ENCODE data around the gene RASSF1. TPM values are rescaled to one million over a fixed set of nuclear protein-coding genes. Genes with fewer than 3 reads are reported as not detected.

RASSF1 gene
- total and polyA plus RNA-seq, 2 of the 13 experiments (the other 11 are each of a cell fraction or from before 2014, with no cell fraction given) = 10.2 to 27.5 TPM

DNA sequence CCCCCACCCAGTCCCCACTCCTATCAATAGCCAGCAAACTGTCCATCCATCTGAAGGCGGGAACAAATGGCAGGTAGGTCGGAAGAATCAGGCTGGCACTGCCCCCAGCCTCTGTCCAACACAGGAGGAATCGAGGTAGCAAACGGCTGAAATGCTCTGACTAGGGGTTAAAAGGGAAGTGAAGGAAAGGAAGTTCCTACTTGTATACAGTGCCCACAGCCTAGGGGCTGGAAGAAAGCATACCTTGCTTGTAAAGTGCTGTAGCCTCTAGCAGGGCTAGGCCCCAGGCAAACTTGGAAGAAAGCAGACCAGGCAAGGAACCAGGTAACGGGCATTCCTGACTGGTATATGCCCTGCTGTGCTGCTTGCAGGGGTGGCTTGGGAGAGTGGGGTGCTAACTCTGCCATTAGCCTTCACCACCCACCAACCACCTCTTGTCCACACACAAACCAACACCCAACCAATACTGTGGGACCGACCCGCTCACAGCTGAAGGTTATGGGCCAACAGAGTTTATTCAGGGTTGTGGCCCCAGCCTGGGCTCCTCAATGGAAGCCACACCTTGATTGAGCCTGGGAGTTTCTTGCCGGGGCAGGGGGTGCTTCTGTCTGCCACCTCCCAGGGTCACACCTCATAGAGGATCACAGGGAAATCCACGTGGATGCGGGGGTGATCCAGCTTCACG lies 15.0 kb downstream of the RASSF1 start:
- intact Hi-C loops (cut with micrococcal nuclease; ENCODE audit: unreplicated experiment) = no loop called here
- H3K4me3 ChIP-seq (replicated peaks in 1 of 3; ENCODE audit: insufficient read depth in 1 of 3, low read depth in 2 of 3, low read length in 3 of 3) = no peak overlapping the region
- no peak overlapping the region for H3K4me2 ChIP-seq (ENCODE audit: low read depth, low read length)
- TF ChIP-seq AGO2 (optimal IDR thresholded peaks at IDR 0.05; ENCODE audit: low read depth, low read length) (peak; percentile 26), ZNF775 (CRISPR knock-in tag; IDR thresholded peaks at IDR 0.05; ENCODE audit: borderline replicate concordance) (no peak)
- ATAC-seq = no peak
- POLR2A ChIA-PET = interaction anchor here (0.5 to 13.0 kb wide), 3 partner anchors 11 to 25 kb away, joined by 4 to 222 read pairs (median 58); partner anchors contain the start of genes HYAL1, HYAL3 and NAA80
- DNase-seq (ENCODE audit: low spot score) = no peak
- H3K27ac ChIP-seq (ENCODE audit: extremely low read length, insufficient read depth, low read length) = no peak overlapping the region
- H3K79me2 ChIP-seq (ENCODE audit: insufficient read depth, low read length) = peaks cover 16% of the 10 kb centered on the region
- H4K20me1 ChIP-seq (ENCODE audit: insufficient read depth, low read length) = no peaks in the 10 kb centered on the region
- peaks cover 5 to 23% of the 10 kb centered on the region in 2 experiments for H3K36me3 ChIP-seq (replicated peaks in 1 of 2; ENCODE audit: control insufficient read depth in 1 of 2, insufficient read depth in 2 of 2, low read length in 2 of 2)
- no peak overlapping the region for H2AFZ ChIP-seq (ENCODE audit: low read length)
- WGBS (ENCODE audit: low lambda C conversion rate) = 90% methylated on average over 6 of the region's 11 CpGs
- BruUV-seq (replicated peaks) = no TSS peak
- H3K4me1 ChIP-seq (ENCODE audit: insufficient read depth, low read length) = peaks cover 60% of the 10 kb centered on the region
- H3K9ac ChIP-seq (ENCODE audit: insufficient read depth, low read depth, low read length) = no peak overlapping the region
- CTCF ChIA-PET (ENCODE audit: low intra/inter-chr PET ratio, low total read pairs) = no interaction called here
- H3K27me3 ChIP-seq (ENCODE audit: control insufficient read depth in 1 of 2, insufficient read depth in 2 of 2, low read length in 2 of 2) = no peaks in the 10 kb centered on the region; a peak in 1 of 5 replicates
- no peaks in the 10 kb centered on the region for H3K9me3 ChIP-seq (ENCODE audit: low read length)
- in situ Hi-C loops (cut with HindIII; ENCODE audit: extremely low pct_ligation_motif_present, low pct_unique_long_range_greater_than_20kb) = no loop called here
- FAIRE-seq = no peak

DNA sequence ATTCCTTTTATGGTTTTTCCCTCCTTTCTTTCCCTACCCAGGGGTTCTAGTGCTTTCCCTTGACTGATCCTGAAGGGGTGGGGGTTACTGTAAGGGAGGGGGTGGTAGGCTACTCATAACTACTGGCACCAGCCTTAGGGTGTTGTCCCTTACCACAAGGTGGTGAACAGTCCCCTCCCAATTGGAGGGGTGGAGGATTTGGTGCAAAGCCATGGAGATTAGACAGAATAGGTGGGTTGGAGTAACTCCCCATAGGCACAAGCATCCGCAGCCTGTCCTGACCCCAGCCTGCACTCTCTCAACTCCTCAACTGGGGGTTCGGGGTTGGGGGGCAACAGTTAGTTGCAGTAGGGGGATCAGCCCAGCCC lies 15.5 kb downstream of the RASSF1 start:
- Histone ChIP-seq H3K9me3 (ENCODE audit: low read length) (no peaks in the 10 kb centered on the region), H3K36me3 (replicated peaks in 1 of 2; ENCODE audit: control insufficient read depth in 1 of 2, insufficient read depth in 2 of 2, low read length in 2 of 2) (peaks cover 1 to 17% of the 10 kb centered on the region in 2 experiments), H2AFZ (ENCODE audit: low read length) (no peak overlapping the region), H4K20me1 (ENCODE audit: insufficient read depth, low read length) (no peaks in the 10 kb centered on the region), H3K79me2 (ENCODE audit: insufficient read depth, low read length) (peaks cover 21% of the 10 kb centered on the region), H3K9ac (ENCODE audit: insufficient read depth, low read depth, low read length) (no peak overlapping the region), H3K27ac (ENCODE audit: extremely low read length, insufficient read depth, low read length) (no peak overlapping the region), H3K4me3 (replicated peaks in 1 of 3; ENCODE audit: insufficient read depth in 1 of 3, low read depth in 2 of 3, low read length in 3 of 3) (no peak overlapping the region), H3K27me3 (ENCODE audit: control insufficient read depth in 1 of 2, insufficient read depth in 2 of 2, low read length in 2 of 2) (no peaks in the 10 kb centered on the region; a peak in 1 of 5 replicates), H3K4me2 (ENCODE audit: low read depth, low read length) (no peak overlapping the region), H3K4me1 (ENCODE audit: insufficient read depth, low read length) (peaks cover 65% of the 10 kb centered on the region)
- no peak for ATAC-seq
- CTCF ChIA-PET (ENCODE audit: low intra/inter-chr PET ratio, low total read pairs) = interaction anchor here (1.1 to 1.5 kb wide), 4 partner anchors 22 to 67 kb away, joined by 4 to 14 read pairs (median 7); partner anchors contain the start of genes HYAL1 and IFRD2
- BruUV-seq (replicated peaks) = no TSS peak
- no peak for FAIRE-seq
- in situ Hi-C loops (cut with HindIII; ENCODE audit: extremely low pct_ligation_motif_present, low pct_unique_long_range_greater_than_20kb) (no loop called here), intact Hi-C loops (cut with micrococcal nuclease; ENCODE audit: unreplicated experiment) (no loop called here)
- 86% methylated on average over 1 of the region's 2 CpGs for WGBS (ENCODE audit: low lambda C conversion rate)
- POLR2A ChIA-PET = interaction anchor here (0.5 to 13.0 kb wide), 5 partner anchors 11 to 61 kb away, joined by 3 to 222 read pairs (median 5); partner anchors contain the start of genes HYAL1, HYAL3, LSMEM2 and NAA80
- no peak for DNase-seq (ENCODE audit: low spot score)
- TF ChIP-seq, protein P1, sequence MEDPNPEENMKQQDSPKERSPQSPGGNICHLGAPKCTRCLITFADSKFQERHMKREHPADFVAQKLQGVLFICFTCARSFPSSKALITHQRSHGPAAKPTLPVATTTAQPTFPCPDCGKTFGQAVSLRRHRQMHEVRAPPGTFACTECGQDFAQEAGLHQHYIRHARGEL (CRISPR knock-in tag; IDR thresholded peaks at IDR 0.05) = no peak
- TF ChIP-seq ZC3H4 (CRISPR knock-in tag; IDR thresholded peaks at IDR 0.05; ENCODE audit: borderline replicate concordance) (no peak), MAZ (IDR thresholded peaks at IDR 0.05; ENCODE audit: borderline replicate concordance, low read depth, low read length) (no peak), MAZ (CRISPR knock-in tag; IDR thresholded peaks at IDR 0.05; ENCODE audit: low read depth) (no peak), TGIF2 (CRISPR knock-in tag; IDR thresholded peaks at IDR 0.05) (no peak), WIZ (CRISPR knock-in tag; IDR thresholded peaks at IDR 0.05) (no peak), ZFY (CRISPR knock-in tag; IDR thresholded peaks at IDR 0.05) (no peak), STAG1 (CRISPR knock-in tag; IDR thresholded peaks at IDR 0.05) (no peak), YEATS2 (CRISPR knock-in tag; IDR thresholded peaks at IDR 0.05; ENCODE audit: borderline replicate concordance) (no peak)
- TF ChIP-seq, protein P2, sequence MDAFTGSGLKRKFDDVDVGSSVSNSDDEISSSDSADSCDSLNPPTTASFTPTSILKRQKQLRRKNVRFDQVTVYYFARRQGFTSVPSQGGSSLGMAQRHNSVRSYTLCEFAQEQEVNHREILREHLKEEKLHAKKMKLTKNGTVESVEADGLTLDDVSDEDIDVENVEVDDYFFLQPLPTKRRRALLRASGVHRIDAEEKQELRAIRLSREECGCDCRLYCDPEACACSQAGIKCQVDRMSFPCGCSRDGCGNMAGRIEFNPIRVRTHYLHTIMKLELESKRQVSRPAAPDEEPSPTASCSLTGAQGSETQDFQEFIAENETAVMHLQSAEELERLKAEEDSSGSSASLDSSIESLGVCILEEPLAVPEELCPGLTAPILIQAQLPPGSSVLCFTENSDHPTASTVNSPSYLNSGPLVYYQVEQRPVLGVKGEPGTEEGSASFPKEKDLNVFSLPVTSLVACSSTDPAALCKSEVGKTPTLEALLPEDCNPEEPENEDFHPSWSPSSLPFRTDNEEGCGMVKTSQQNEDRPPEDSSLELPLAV (CRISPR knock-in tag; conservative IDR thresholded peaks at IDR 0.05; ENCODE audit: low read depth) = no peak
- TF ChIP-seq, protein P3, sequence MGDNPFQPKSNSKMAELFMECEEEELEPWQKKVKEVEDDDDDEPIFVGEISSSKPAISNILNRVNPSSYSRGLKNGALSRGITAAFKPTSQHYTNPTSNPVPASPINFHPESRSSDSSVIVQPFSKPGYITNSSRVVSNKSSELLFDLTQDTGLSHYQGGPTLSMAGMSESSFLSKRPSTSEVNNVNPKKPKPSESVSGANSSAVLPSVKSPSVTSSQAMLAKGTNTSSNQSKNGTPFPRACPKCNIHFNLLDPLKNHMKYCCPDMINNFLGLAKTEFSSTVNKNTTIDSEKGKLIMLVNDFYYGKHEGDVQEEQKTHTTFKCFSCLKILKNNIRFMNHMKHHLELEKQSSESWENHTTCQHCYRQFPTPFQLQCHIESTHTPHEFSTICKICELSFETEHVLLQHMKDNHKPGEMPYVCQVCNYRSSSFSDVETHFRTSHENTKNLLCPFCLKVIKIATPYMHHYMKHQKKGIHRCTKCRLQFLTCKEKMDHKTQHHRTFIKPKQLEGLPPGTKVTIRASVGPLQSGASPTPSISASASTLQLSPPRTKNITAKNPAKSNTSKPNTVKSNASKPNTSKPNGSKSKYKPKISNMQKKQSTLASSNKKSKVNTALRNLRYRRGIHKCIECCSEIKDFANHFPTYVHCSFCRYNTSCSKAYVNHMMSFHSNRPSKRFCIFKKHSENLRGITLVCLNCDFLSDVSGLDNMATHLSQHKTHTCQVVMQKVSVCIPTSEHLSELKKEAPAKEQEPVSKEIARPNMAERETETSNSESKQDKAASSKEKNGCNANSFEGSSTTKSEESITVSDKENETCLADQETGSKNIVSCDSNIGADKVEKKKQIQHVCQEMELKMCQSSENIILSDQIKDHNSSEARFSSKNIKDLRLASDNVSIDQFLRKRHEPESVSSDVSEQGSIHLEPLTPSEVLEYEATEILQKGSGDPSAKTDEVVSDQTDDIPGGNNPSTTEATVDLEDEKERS (CRISPR knock-in tag; IDR thresholded peaks at IDR 0.05) = no peak
